WI38 (cell line): ENCODE measurements around the gene HOXA13.

ENCODE experiments used
- H3K4me3 ChIP-seq: 2 replicates; pipeline ENCODE4 v1.5.1; 2011; ENCODE audit warnings: low read depth, mild to moderate bottlenecking, control low read depth, low read length
- CTCF ChIP-seq: IDR thresholded peaks from 2 replicates; pipeline ENCODE4 v1.5.1; 2012; ENCODE audit warnings: low read depth, mild to moderate bottlenecking, control low read depth, low read length

The HOXA13 gene

GRCh38 chr7:27188386-27189294 lies 11.3 kb downstream of the HOXA13 start:
- no peak for TF ChIP-seq CTCF
- H3K4me3 ChIP-seq: no peak overlapping the region

- no peak for TF ChIP-seq CTCF
- no peak overlapping the region for H3K4me3 ChIP-seq
These were observed 12.2 kb downstream of the HOXA13 start for GRCh38 chr7:27187475-27188385.

- no peak overlapping the region for H3K4me3 ChIP-seq
- no peak for TF ChIP-seq CTCF
These were observed 13.0 kb downstream of the HOXA13 start for GRCh38 chr7:27186668-27187474.

GRCh38 chr7:27185854-27186667 lies 13.8 kb downstream of the HOXA13 start:
- H3K4me3 ChIP-seq: no peak overlapping the region
- TF ChIP-seq CTCF: no peak

GRCh38 chr7:27185013-27185853 lies 14.7 kb downstream of the HOXA13 start, which contains the start of gene HOXA11:
HOXA11 (minus strand) TSS chr7:27185232; CDS start chr7:27185144, 88 bp downstream.
- no peak for TF ChIP-seq CTCF
- H3K4me3 ChIP-seq: peak within 1 kb of the TSS; percentile 50
